ENCODE results near the gene RPE.

RPE gene

DNA sequence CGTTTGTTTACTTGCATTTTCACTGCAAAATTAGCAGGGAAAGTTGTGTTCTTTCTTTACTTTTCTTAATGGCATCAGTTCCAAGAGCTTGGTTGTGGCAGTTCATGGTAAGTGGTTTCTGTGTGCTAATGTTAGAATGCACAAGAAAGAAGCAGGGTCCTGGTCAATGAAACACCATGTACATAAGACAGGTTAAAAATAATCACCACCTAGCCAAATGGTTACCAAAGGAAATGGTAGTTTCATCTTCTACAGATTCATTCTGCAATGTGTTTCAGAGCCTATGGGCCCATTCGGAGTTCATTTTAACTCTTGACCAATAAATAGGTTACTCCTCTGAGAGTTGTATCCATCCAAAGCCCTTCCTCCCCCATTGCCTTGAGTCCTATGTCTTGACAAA, 18.1 kb upstream of the RPE start:
- H3K9me3 Mint-ChIP-seq: no peaks in the 10 kb centered on the region
- no peak overlapping the region for H3K4me3 Mint-ChIP-seq
- peaks cover 24% of the 10 kb centered on the region for H3K27me3 Mint-ChIP-seq (ENCODE audit: low read depth)
- H3K27ac Mint-ChIP-seq: no peak overlapping the region
- H3K36me3 Mint-ChIP-seq (ENCODE audit: low read depth): no peaks in the 10 kb centered on the region
- H3K4me1 Mint-ChIP-seq (ENCODE audit: low read depth): peaks cover 2% of the 10 kb centered on the region

DNA sequence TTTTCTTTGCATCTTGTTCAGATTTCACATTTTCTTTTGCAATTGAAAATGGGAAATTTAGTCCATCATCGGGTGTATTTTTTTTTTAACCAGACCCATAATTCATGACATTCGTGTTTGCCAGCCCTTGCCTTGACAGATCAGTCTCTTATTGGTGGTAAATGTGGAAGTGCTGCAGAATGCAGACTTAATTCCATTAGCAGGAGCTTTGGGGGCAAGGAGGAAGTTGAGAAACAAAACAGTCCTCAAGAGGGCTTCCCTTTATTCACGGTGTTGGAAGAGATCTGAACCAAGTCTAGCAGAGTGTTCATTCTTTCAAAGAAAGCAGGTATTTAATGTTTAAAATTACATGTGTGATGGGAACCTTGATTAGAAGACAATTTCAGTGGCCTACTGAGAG, 16.6 kb upstream of the RPE start:
- peaks cover 2% of the 10 kb centered on the region for H3K4me1 Mint-ChIP-seq (ENCODE audit: low read depth)
- H3K27me3 Mint-ChIP-seq (ENCODE audit: low read depth): peaks cover 24% of the 10 kb centered on the region
- H3K36me3 Mint-ChIP-seq (ENCODE audit: low read depth): no peaks in the 10 kb centered on the region
- H3K27ac Mint-ChIP-seq: no peak overlapping the region
- H3K9me3 Mint-ChIP-seq: no peaks in the 10 kb centered on the region
- no peak overlapping the region for H3K4me3 Mint-ChIP-seq

DNA sequence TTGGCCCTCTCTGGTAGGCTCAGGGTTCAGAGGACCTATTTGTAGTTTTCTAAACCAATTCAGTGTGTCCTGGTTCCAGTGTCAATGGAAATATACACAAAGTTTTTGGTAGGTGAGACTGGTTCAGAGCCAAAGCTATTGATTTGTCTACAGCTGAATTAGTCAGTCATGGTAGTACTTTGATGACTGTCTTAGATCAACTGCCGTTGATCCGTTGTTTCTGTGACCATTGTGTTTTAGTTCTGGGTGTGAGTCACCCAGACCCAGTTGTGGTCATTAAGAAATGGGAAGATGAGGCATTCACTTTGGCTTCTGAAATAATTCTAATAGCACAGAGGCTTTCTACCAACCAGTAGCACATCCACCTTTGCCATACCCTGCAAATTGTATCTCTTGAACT, 16.0 kb upstream of the RPE start:
- Mint-ChIP-seq H3K4me3 (no peak overlapping the region), H3K27me3 (ENCODE audit: low read depth) (peaks cover 24% of the 10 kb centered on the region), H3K9me3 (no peaks in the 10 kb centered on the region), H3K4me1 (ENCODE audit: low read depth) (peaks cover 2% of the 10 kb centered on the region), H3K36me3 (ENCODE audit: low read depth) (no peaks in the 10 kb centered on the region), H3K27ac (no peak overlapping the region)

DNA sequence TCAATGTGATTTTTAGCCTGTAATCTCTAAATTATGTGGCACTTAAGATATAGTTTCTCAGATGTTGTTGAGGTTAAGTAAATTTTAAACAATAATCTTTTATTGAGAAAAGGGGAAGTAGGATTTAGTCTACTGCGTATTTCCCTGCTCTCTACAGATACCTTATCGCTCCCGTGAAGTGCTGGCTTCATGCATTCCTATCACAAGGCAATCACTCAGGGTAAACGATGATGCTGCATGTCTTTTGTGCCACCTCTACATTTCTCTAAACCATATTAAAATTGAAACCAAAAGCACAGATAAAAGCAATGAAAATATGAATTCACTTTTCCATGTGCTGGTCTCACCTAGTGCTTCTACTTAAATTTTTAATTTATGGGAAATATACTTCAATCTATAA, 14.4 kb upstream of the RPE start:
- Mint-ChIP-seq H3K9me3 (no peaks in the 10 kb centered on the region), H3K4me3 (no peak overlapping the region), H3K4me1 (ENCODE audit: low read depth) (peaks cover 2% of the 10 kb centered on the region), H3K27ac (no peak overlapping the region), H3K27me3 (ENCODE audit: low read depth) (peaks cover 9% of the 10 kb centered on the region), H3K36me3 (ENCODE audit: low read depth) (no peaks in the 10 kb centered on the region)

DNA sequence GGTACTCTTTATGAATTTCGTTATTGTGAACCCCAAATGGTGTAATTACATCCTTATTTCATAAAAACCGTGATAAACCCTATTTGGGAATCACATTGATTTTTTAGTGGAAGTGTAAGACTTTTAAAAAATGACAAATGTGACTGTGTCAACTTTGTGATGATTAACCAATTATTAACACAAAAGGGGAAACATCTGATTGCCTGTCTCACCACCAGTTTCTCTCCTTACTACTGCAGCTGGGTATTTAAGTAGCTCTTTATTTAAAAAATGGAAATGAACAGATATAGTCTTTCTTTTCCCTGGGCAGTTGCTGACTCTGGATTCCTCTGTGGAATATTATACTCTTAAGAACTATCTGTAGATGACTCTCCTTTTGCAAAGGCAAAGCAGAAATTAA, 11.6 kb upstream of the RPE start:
- Mint-ChIP-seq H3K27ac (no peak overlapping the region), H3K27me3 (ENCODE audit: low read depth) (peaks cover 10% of the 10 kb centered on the region), H3K36me3 (ENCODE audit: low read depth) (no peaks in the 10 kb centered on the region), H3K4me1 (ENCODE audit: low read depth) (peaks cover 2% of the 10 kb centered on the region), H3K9me3 (no peaks in the 10 kb centered on the region), H3K4me3 (no peak overlapping the region)

DNA sequence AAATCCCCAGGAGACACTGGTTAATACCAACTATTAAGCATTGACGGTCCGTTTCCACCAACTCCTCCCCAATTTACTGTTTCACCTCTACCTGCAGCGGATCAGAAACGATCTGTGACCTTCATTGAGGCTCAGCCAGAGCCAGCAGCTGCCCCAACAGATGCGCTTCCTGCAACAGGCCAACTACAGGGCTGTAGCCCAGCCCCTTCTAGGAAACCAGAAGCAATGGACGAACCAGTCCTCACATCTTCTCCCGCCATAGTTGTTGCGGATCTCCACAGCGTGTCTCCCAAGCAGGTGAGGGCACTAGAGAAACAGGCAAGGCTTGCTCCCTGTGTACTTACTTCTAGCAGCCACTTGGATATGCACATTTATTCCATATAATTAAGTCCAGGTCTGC, 8.5 kb upstream of the RPE start:
- H3K9me3 Mint-ChIP-seq: no peaks in the 10 kb centered on the region

DNA sequence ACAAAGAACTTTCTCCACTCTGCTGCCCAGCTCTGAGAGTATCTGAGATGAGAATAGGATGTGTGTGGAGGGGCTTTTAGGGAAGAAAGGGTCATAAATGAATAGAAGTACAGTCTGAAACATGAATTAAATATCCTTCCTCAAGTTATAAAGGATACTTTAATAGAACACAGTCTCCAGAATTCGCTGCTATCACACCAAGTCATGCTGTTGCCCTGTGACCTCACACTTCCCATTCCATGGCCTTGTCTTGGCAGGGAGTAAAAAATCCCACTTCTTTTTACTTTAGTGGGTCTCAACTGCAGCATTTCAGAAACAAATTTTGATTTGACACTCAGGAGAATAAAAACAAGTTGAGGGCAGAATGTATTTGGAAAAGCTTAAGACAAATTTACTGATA, 3.8 kb upstream of the RPE start:
- H3K36me3 Mint-ChIP-seq (ENCODE audit: low read depth): peaks cover 2% of the 10 kb centered on the region
- peaks cover 20% of the 10 kb centered on the region for H3K4me1 Mint-ChIP-seq (ENCODE audit: low read depth)
- H3K27me3 Mint-ChIP-seq (ENCODE audit: low read depth): peaks cover 4% of the 10 kb centered on the region
- peaks cover 6% of the 10 kb centered on the region for H3K9me3 Mint-ChIP-seq
- no peak overlapping the region for H3K4me3 Mint-ChIP-seq
- no peak overlapping the region for H3K27ac Mint-ChIP-seq

More for the DNA sequence above, 8.5 kb upstream of the RPE start:
- Mint-ChIP-seq H3K4me3 (no peak overlapping the region), H3K4me1 (ENCODE audit: low read depth) (no peaks in the 10 kb centered on the region), H3K27ac (no peak overlapping the region), H3K27me3 (ENCODE audit: low read depth) (peaks cover 8% of the 10 kb centered on the region), H3K36me3 (ENCODE audit: low read depth) (no peaks in the 10 kb centered on the region)

DNA sequence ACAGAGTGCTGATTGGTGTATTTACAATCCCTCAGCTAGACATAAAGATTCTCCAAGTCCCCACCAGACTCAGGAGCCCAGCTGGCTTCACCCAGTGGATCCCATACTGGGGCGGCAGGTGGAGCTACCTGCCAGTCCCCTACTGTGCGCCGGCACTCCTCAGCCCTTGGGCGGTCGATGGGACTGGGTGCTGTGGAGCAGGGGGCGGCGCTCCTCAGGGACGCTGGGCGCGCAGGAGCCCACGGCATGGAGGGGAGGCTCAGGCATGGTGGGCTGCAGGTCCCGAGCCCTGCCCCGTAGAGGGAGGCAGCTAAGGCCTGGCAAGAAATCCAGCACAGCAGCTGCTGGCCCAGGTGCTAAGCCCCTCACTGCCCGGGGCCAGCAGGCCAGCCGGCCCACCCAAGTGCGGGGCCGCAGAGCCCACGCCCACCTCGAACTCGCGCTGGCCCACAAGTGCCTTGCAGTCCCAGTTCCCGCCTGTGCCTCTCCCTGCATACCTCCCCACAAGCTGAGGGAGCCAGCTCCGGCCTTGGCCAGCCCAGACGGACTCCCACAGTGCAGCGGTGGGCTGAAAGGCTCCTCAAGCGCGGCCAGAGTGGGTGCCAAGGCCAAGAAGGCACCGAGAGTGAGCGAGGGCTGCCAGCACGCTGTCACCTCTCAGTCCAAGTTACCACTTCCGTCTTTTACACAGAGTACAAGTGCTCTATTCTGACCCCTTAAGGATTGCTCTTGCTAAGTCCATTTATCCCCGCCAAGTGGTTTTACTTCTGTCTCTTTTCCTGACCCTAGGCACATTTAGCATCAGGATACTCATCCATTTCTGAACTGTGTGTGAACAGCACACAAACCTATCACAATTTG, 1.7 kb upstream of the RPE start:
- peaks cover 6% of the 10 kb centered on the region for H3K9me3 Mint-ChIP-seq
- no peaks in the 10 kb centered on the region for H3K27me3 Mint-ChIP-seq (ENCODE audit: low read depth)
- peaks cover 35% of the 10 kb centered on the region for H3K4me1 Mint-ChIP-seq (ENCODE audit: low read depth)
- no peak overlapping the region for H3K4me3 Mint-ChIP-seq
- H3K27ac Mint-ChIP-seq: peak overlapping the region; percentile 58
- peaks cover 4% of the 10 kb centered on the region for H3K36me3 Mint-ChIP-seq (ENCODE audit: low read depth)

DNA sequence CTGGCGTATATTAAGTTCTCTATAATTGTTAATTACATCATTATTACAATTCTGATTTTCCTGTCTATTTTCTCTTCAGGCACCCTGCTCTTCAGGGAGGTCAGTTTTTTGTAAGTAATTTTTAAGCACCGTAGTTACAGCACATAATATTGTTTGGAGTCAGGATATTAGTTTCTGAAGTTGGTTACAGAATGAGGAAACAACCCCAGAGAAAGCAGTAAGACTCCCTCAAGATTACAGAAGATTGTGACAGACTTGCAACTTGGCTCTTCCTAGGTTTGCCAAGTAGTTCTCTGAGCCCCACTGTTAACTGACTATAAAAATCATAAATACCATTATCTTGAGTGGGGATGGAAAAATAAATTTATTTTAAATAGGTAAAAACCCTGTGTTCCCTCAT, 921 bp downstream of the RPE start:
- peak overlapping the region; percentile 93 for H3K27ac Mint-ChIP-seq
- H3K27me3 Mint-ChIP-seq (ENCODE audit: low read depth): no peaks in the 10 kb centered on the region
- H3K4me1 Mint-ChIP-seq (ENCODE audit: low read depth): peaks cover 47% of the 10 kb centered on the region
- H3K36me3 Mint-ChIP-seq (ENCODE audit: low read depth): peaks cover 5% of the 10 kb centered on the region
- H3K4me3 Mint-ChIP-seq: peak overlapping the region; percentile 93
- H3K9me3 Mint-ChIP-seq: peaks cover 6% of the 10 kb centered on the region

DNA sequence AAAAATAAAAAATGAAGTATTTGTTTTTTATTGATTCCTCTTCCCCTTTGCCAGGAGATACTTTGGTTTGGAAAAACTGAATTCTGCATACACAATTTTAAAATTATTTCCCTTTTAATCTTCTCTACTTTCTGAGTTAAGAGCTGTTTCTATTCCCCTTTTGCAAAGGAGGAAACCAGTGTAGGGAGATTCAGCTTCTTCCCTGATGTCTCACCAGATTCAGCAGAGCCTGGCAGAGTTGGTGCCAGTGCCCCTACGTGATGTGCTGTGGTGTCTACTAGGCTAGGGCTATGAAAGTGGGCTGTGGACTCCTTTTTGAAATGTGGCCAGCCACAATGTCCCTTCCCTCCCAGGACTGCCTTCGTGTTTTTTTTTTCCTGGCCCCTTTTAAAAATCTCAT, 2.4 kb downstream of the RPE start:
- Mint-ChIP-seq H3K27me3 (ENCODE audit: low read depth) (no peaks in the 10 kb centered on the region), H3K9me3 (peaks cover 6% of the 10 kb centered on the region), H3K4me3 (no peak overlapping the region), H3K36me3 (ENCODE audit: low read depth) (peaks cover 7% of the 10 kb centered on the region), H3K4me1 (ENCODE audit: low read depth) (peaks cover 43% of the 10 kb centered on the region), H3K27ac (no peak overlapping the region)

DNA sequence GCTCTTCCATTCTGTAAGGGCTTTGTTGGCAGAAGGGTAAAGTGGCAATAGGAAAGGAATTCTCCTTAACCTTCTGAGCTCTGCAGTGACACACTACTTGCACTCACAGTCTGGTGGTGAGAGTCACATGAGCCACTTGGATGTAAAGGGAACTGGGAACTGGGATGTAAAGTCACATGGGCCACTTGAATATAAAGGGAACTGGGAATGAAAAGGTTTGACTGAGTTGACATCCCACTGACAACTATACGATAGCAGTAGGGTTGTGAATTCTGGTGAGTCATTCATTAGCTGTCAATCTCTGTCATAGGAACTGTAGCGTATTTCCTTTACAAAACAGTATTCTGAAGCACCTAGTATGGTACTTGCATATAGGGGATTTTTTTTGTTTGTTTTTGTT, 5.5 kb downstream of the RPE start:
- H3K9me3 Mint-ChIP-seq: no peaks in the 10 kb centered on the region
- H3K36me3 Mint-ChIP-seq (ENCODE audit: low read depth): peaks cover 17% of the 10 kb centered on the region
- H3K27ac Mint-ChIP-seq: no peak overlapping the region
- H3K4me3 Mint-ChIP-seq: no peak overlapping the region
- H3K4me1 Mint-ChIP-seq (ENCODE audit: low read depth): peaks cover 37% of the 10 kb centered on the region
- no peaks in the 10 kb centered on the region for H3K27me3 Mint-ChIP-seq (ENCODE audit: low read depth)

DNA sequence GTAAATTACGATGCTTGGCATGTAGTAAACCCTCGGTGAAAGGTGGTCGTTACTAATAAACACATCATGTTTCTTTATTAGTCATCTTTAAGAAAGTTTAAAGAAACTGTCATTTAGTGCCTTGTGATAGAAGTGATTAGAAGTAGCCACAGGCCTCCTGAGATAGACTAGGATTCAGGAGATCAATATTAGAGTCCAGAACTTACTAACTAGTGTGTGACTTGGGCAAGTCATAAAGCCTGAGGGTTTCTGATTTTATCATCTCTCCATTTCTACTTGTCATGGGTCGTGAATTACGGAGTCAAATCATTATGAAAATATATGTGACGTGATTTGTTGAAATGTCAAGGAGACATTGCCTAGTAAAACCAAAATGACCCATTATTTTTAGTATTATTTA, 6.7 kb downstream of the RPE start:
- no peak overlapping the region for H3K27ac Mint-ChIP-seq
- H3K4me3 Mint-ChIP-seq: no peak overlapping the region
- H3K4me1 Mint-ChIP-seq (ENCODE audit: low read depth): peaks cover 32% of the 10 kb centered on the region
- H3K9me3 Mint-ChIP-seq: no peaks in the 10 kb centered on the region
- peaks cover 17% of the 10 kb centered on the region for H3K36me3 Mint-ChIP-seq (ENCODE audit: low read depth)
- no peaks in the 10 kb centered on the region for H3K27me3 Mint-ChIP-seq (ENCODE audit: low read depth)

DNA sequence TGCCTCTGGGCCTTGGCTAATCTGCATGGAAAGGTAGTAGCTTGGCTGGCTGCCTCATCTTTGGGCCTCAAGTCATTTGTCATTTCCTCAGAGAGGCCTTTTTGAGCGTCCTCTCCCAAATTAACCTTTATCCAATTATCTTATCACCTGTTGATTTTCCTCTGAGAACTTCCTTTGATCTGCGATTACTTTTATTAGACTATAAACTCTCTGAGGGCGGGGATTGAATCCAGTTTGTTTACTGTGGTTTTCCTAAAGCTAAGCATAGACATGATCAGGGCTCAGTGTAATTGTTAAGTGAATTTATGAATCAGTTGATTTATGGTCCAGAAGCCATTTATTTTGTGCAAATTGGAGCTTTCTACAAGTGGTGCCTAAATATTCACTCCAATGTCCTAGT, 7.5 kb downstream of the RPE start:
- H3K36me3 Mint-ChIP-seq (ENCODE audit: low read depth): peaks cover 18% of the 10 kb centered on the region

DNA sequence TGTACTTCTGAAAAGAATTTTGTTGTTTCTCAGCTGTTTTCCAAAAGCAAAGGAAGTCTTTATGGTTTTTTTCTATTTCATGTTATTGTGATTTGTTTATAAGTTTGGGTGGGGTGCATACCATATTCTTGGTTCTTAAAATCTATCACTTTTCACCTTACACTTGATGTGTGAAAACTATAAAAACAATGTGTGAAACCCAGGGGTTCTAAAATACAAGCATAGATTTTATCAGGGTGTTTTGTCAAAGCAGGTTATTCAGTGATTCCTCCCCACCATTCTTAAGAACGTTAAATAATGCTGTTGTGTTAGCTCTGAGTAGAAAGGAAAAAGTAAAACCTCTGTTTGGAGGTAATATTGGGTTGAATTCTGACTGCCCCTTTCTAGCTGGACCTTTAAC, 17.7 kb downstream of the RPE start:
- no peak overlapping the region for H3K4me3 Mint-ChIP-seq
- H3K9me3 Mint-ChIP-seq: no peaks in the 10 kb centered on the region
- no peaks in the 10 kb centered on the region for H3K27me3 Mint-ChIP-seq (ENCODE audit: low read depth)
- no peak overlapping the region for H3K27ac Mint-ChIP-seq
- H3K4me1 Mint-ChIP-seq (ENCODE audit: low read depth): peaks cover 1% of the 10 kb centered on the region
- H3K36me3 Mint-ChIP-seq (ENCODE audit: low read depth): peaks cover 42% of the 10 kb centered on the region

More for the DNA sequence above, 7.5 kb downstream of the RPE start:
- Mint-ChIP-seq H3K27ac (no peak overlapping the region), H3K4me1 (ENCODE audit: low read depth) (peaks cover 25% of the 10 kb centered on the region), H3K4me3 (no peak overlapping the region), H3K9me3 (no peaks in the 10 kb centered on the region), H3K27me3 (ENCODE audit: low read depth) (no peaks in the 10 kb centered on the region)

DNA sequence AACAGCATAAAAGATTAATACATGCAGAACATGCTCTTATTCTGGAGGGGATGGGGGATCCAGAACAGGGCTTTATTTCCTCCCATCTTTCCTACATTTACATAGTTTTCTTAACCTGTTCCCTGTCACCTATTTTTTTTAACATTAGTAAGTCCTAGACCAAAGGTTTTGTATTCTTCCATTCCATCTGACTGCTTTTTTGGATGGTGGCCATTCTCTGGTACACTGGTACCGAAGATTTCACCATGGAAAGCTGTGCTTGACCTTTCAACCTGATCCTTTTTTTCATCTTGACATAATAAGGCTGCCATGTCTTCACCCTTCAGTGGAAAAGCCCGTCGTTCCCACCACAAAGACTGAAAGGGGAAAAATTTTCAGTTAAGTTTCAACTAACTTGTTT, 20.4 kb downstream of the RPE start:
- Mint-ChIP-seq H3K27ac (no peak overlapping the region), H3K4me3 (no peak overlapping the region), H3K27me3 (ENCODE audit: low read depth) (no peaks in the 10 kb centered on the region), H3K4me1 (ENCODE audit: low read depth) (peaks cover 1% of the 10 kb centered on the region), H3K9me3 (no peaks in the 10 kb centered on the region), H3K36me3 (ENCODE audit: low read depth) (peaks cover 30% of the 10 kb centered on the region)

All from T-helper 1 cell treated with Interleukin-12 subunit alpha and Interleukin-12 subunit beta and Interleukin-4 antibody, amounts not matched to agents 30 μg/mL and 1 μg/mL, for 36 hours (primary cell).